Measurements from ENCODE around the gene ARV1.

ARV1 gene

GRCh38 chr1:230978491-230979388, at the start of gene ARV1, which contains the start of gene TTC13:
ARV1 (plus strand) TSS chr1:230979094; CDS start chr1:230979106, 12 bp downstream.
TTC13 (minus strand) TSS chr1:230978861; CDS start chr1:230978830, 31 bp downstream.
- DNase-seq = peak; percentile 99

GRCh38 chr1:230930986-230931385, 47.9 kb upstream of the ARV1 start:
- no peak for DNase-seq

GRCh38 chr1:230935852-230936251, 43.0 kb upstream of the ARV1 start:
- DNase-seq = no peak

- DNase-seq = no peak
Observed at GRCh38 chr1:230936475-230936874, 42.4 kb upstream of the ARV1 start.

GRCh38 chr1:230937371-230937770, 41.5 kb upstream of the ARV1 start:
- DNase-seq = peak; percentile 45

GRCh38 chr1:230938924-230939368, 39.9 kb upstream of the ARV1 start:
- DNase-seq = no peak

GRCh38 chr1:230939806-230940489, 38.9 kb upstream of the ARV1 start:
- DNase-seq = peak; percentile 21

GRCh38 chr1:230940848-230941247, 38.0 kb upstream of the ARV1 start:
- DNase-seq = peak; percentile 25

- no peak for DNase-seq
Observed at GRCh38 chr1:230943048-230943593, 35.8 kb upstream of the ARV1 start.

- no peak for DNase-seq
Observed at GRCh38 chr1:230948301-230948700, 30.6 kb upstream of the ARV1 start.

- no peak for DNase-seq
Observed at GRCh38 chr1:230948903-230949302, 30.0 kb upstream of the ARV1 start.

GRCh38 chr1:230950404-230950803, 28.5 kb upstream of the ARV1 start:
- no peak for DNase-seq

- DNase-seq = no peak
Observed at GRCh38 chr1:230957580-230957989, 21.3 kb upstream of the ARV1 start.

- no peak for DNase-seq
Observed at GRCh38 chr1:230958370-230958769, 20.5 kb upstream of the ARV1 start.

GRCh38 chr1:230964896-230965295, 14.0 kb upstream of the ARV1 start:
- no peak for DNase-seq

GRCh38 chr1:230965535-230965934, 13.4 kb upstream of the ARV1 start:
- DNase-seq = no peak

GRCh38 chr1:230966358-230966873, 12.5 kb upstream of the ARV1 start:
- DNase-seq = no peak

GRCh38 chr1:230970432-230970831, 8.5 kb upstream of the ARV1 start:
- DNase-seq = no peak

GRCh38 chr1:230971771-230972170, 7.1 kb upstream of the ARV1 start:
- DNase-seq = no peak

- DNase-seq = peak; percentile 65
Observed at GRCh38 chr1:230972855-230973271, 6.0 kb upstream of the ARV1 start.

- DNase-seq = no peak
Observed at GRCh38 chr1:230975636-230976035, 3.3 kb upstream of the ARV1 start.

GRCh38 chr1:230976360-230976759, 2.5 kb upstream of the ARV1 start:
- DNase-seq = no peak
